ENCODE data around the gene PDZD7.

DNA sequence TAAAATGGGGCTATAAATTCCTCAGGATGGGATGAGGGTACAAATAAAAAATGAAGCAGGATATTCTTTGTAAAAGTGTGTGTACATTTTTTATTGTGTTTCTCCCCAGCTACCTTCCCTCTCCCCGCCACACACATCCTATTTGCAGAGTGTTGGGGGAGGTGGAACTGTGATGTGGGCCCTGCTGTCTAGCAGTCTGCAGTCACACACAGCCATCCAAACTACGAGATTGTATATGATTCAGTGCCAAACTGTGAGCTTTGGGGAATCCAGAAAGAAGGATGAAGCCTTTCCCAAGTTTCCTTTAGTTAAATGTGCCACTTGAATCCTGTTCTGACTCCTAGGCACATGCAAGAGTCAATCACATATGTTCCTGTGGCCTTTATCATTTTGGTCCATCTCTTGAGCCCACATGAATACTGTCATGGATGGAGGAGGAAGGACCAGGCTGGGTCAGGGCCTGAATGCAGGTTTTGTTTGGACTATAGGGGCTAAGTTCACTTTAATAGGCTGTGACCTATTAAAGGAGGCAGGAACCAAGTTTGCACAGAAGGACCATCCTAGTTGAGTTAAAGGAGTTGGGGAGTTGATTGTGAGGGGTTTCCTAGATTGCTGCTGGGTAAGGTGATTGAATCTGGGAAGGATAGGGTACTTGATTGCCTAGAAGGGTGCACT, 62.7 kb downstream of the PDZD7 start:
- TF ChIP-seq, protein P1, sequence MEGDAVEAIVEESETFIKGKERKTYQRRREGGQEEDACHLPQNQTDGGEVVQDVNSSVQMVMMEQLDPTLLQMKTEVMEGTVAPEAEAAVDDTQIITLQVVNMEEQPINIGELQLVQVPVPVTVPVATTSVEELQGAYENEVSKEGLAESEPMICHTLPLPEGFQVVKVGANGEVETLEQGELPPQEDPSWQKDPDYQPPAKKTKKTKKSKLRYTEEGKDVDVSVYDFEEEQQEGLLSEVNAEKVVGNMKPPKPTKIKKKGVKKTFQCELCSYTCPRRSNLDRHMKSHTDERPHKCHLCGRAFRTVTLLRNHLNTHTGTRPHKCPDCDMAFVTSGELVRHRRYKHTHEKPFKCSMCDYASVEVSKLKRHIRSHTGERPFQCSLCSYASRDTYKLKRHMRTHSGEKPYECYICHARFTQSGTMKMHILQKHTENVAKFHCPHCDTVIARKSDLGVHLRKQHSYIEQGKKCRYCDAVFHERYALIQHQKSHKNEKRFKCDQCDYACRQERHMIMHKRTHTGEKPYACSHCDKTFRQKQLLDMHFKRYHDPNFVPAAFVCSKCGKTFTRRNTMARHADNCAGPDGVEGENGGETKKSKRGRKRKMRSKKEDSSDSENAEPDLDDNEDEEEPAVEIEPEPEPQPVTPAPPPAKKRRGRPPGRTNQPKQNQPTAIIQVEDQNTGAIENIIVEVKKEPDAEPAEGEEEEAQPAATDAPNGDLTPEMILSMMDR (IDR thresholded peaks at IDR 0.05; ENCODE audit: borderline replicate concordance, extremely low read depth, low read length, poor library complexity, severe bottlenecking), result no peak
- no peak for TF ChIP-seq EZH2 (IDR thresholded peaks at IDR 0.05; ENCODE audit: borderline replicate concordance, low read depth, low read length, severe bottlenecking)
